Thoracic aorta (tissue), 2 donors: ENCODE measurements around the gene MSL1. TPM values are rescaled to one million over a fixed set of nuclear protein-coding genes. Genes with fewer than 3 reads are reported as not detected.

Experiments
- ATAC-seq: fragments of 150-250 bp; one replicate; pipeline ENCODE4 v1.8.0; 2017; ENCODE audit warnings: low read depth; ENCODE audit not compliant: insufficient number of reproducible peaks, low FRiP score
- DNase-seq: peaks from one replicate; pipeline ENCODE4 v3.0.0-alpha.2; 2020; ENCODE audit warnings: low spot score
- H3K27ac ChIP-seq, 2 donors: fragments of 200-600 bp; sonication (generic); 1 replicate in 1 of 2; 2 replicates in 1 of 2; pipeline ENCODE4 v1.5.1; 2016; ENCODE audit warnings: mild to moderate bottlenecking in 2 of 2, moderate library complexity in 2 of 2
- H3K27me3 ChIP-seq: fragments of 200-600 bp; sonication (generic); replicated peaks from 2 replicates; pipeline ENCODE4 v1.6.0; 2016; ENCODE audit warnings: mild to moderate bottlenecking; ENCODE audit not compliant: insufficient read depth
- H3K36me3 ChIP-seq: fragments of 200-600 bp; sonication (generic); one replicate; pipeline ENCODE4 v1.5.1; 2016
- H3K4me1 ChIP-seq, 2 donors: fragments of 200-600 bp; sonication (generic); 1 replicate in 1 of 2; 2 replicates in 1 of 2; pipeline versions ENCODE4 v1.5.1 to v1.6.0; 2016; ENCODE audit warnings: low read depth in 2 of 2, mild to moderate bottlenecking in 1 of 2; ENCODE audit not compliant: control insufficient read depth in 1 of 2
- H3K4me3 ChIP-seq: fragments of 200-600 bp; sonication (generic); 2 replicates; pipeline ENCODE4 v1.5.1; 2016; ENCODE audit warnings: mild to moderate bottlenecking
- H3K9me3 ChIP-seq: fragments of 200-600 bp; sonication (generic); 2 replicates; pipeline ENCODE4 v1.5.1; 2016
- total RNA-seq, 2 donors: library from RNA; depleted of rRNA; stranded (reverse); fragments of >200 nt; gene quantifications; one replicate each; pipeline versions ENCODE4 v1.1.0 to v1.2.3, GENCODE V29; 2016
- TF ChIP-seq, protein P1 (sequence below): fragments of 200-600 bp; sonication (generic); IDR thresholded peaks from one replicate; pipeline ENCODE4 v1.5.1; 2019; ENCODE audit warnings: antibody characterized with exemption

The MSL1 gene
- total RNA-seq, 2 donors from 2014 or later = 69.3 to 107 TPM

GRCh38 chr17:40095944-40096791, 25.6 kb upstream of the MSL1 start:
- Histone ChIP-seq H3K27ac (peak overlapping the region; percentile 95 to 100), H3K9me3 (no peaks in the 10 kb centered on the region), H3K4me1 (peaks cover 50 to 81% of the 10 kb centered on the region in 2 donors), H3K27me3 (no peaks in the 10 kb centered on the region), H3K36me3 (peaks cover 28% of the 10 kb centered on the region), H3K4me3 (peak overlapping the region; percentile 67)
- DNase-seq = no peak
- no peak for ATAC-seq
- TF ChIP-seq, protein P1, sequence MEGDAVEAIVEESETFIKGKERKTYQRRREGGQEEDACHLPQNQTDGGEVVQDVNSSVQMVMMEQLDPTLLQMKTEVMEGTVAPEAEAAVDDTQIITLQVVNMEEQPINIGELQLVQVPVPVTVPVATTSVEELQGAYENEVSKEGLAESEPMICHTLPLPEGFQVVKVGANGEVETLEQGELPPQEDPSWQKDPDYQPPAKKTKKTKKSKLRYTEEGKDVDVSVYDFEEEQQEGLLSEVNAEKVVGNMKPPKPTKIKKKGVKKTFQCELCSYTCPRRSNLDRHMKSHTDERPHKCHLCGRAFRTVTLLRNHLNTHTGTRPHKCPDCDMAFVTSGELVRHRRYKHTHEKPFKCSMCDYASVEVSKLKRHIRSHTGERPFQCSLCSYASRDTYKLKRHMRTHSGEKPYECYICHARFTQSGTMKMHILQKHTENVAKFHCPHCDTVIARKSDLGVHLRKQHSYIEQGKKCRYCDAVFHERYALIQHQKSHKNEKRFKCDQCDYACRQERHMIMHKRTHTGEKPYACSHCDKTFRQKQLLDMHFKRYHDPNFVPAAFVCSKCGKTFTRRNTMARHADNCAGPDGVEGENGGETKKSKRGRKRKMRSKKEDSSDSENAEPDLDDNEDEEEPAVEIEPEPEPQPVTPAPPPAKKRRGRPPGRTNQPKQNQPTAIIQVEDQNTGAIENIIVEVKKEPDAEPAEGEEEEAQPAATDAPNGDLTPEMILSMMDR = no peak

DNA sequence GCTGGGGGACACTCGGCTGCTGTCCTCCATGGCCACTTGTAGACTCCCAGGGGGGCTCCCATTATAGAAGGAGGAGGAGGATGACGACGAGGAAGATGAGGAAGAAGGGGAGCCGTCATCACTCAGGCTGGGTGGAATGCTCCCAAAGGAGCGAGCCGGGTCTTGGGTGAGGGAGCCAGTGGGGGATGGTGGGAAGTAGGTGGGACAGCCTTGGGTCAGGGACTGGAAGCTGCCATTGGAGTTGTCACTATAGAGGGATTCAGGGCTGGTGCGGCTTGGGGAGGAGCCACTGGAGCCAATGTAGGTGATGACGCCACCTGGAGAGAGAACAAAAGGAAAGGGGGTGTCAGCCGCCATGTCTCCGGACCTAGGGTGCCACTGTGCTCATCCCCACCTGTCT, 24.7 kb upstream of the MSL1 start:
- Histone ChIP-seq H3K27me3 (no peaks in the 10 kb centered on the region), H3K9me3 (no peaks in the 10 kb centered on the region), H3K4me3 (peak overlapping the region; percentile 67), H3K36me3 (peaks cover 28% of the 10 kb centered on the region), H3K27ac (peak overlapping the region; percentile 95 to 100), H3K4me1 (peaks cover 44 to 81% of the 10 kb centered on the region in 2 donors)
- ATAC-seq (no peak), DNase-seq (no peak)
- TF ChIP-seq, protein P1 = no peak

- ATAC-seq (peak; percentile 33), DNase-seq (peak; percentile 66)
- TF ChIP-seq, protein P1 = no peak
- H3K27me3 ChIP-seq = no peaks in the 10 kb centered on the region
- H3K36me3 ChIP-seq = peaks cover 21% of the 10 kb centered on the region
- H3K9me3 ChIP-seq = no peaks in the 10 kb centered on the region
- peak overlapping the region; percentile 67 for H3K4me3 ChIP-seq
- H3K4me1 ChIP-seq = peaks cover 38 to 76% of the 10 kb centered on the region in 2 donors
- peak overlapping the region; percentile 95 to 100 for H3K27ac ChIP-seq
Observed at GRCh38 chr17:40097931-40098845, 23.6 kb upstream of the MSL1 start.

GRCh38 chr17:40098846-40099618, 22.7 kb upstream of the MSL1 start:
- TF ChIP-seq, protein P1 = no peak
- Histone ChIP-seq H3K9me3 (no peaks in the 10 kb centered on the region), H3K4me3 (peak overlapping the region; percentile 82), H3K36me3 (peaks cover 21% of the 10 kb centered on the region), H3K27me3 (no peaks in the 10 kb centered on the region), H3K27ac (peak overlapping the region; percentile 95 to 100), H3K4me1 (peaks cover 34 to 76% of the 10 kb centered on the region in 2 donors)
- DNase-seq (peak; percentile 99), ATAC-seq (peak; percentile 70)
